Measurements from ENCODE around the gene TMEM26. TPM values are rescaled to one million over a fixed set of nuclear protein-coding genes. Genes with fewer than 3 reads are reported as not detected.

Gene TMEM26
- total RNA-seq, 1 donor from 2014 or later = 0.46 TPM

DNA sequence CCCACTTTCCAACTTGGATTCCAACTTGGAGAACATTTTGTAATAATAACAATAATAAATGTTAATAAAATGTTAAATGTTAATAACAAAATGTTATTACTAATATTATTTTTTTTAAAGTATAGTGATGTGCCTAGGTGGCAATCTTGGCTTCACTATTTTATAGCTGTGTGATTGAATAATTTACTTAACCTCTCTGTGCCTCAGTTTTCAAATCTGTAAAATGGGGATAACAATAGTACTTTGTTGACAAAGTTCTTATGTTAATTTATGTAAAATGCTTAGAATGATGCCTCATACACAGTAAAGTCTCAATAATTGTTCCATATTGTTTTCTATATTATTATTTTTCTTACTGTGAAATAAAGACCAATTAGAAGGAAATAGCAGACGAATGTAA lies 23.3 kb upstream of the TMEM26 start:
- no peaks in the 10 kb centered on the region for H3K9me3 ChIP-seq
- ATAC-seq (no peak), DNase-seq (no peak)
- H3K4me3 ChIP-seq = no peak overlapping the region
- intact Hi-C loops (cut with DNase I) = no loop called here
- H3K27me3 ChIP-seq = no peaks in the 10 kb centered on the region
- TF ChIP-seq, protein P1, sequence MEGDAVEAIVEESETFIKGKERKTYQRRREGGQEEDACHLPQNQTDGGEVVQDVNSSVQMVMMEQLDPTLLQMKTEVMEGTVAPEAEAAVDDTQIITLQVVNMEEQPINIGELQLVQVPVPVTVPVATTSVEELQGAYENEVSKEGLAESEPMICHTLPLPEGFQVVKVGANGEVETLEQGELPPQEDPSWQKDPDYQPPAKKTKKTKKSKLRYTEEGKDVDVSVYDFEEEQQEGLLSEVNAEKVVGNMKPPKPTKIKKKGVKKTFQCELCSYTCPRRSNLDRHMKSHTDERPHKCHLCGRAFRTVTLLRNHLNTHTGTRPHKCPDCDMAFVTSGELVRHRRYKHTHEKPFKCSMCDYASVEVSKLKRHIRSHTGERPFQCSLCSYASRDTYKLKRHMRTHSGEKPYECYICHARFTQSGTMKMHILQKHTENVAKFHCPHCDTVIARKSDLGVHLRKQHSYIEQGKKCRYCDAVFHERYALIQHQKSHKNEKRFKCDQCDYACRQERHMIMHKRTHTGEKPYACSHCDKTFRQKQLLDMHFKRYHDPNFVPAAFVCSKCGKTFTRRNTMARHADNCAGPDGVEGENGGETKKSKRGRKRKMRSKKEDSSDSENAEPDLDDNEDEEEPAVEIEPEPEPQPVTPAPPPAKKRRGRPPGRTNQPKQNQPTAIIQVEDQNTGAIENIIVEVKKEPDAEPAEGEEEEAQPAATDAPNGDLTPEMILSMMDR (IDR thresholded peaks at IDR 0.05) = no peak
- H3K36me3 ChIP-seq = no peaks in the 10 kb centered on the region
- no peaks in the 10 kb centered on the region for H3K4me1 ChIP-seq
- H3K27ac ChIP-seq = no peak overlapping the region

DNA sequence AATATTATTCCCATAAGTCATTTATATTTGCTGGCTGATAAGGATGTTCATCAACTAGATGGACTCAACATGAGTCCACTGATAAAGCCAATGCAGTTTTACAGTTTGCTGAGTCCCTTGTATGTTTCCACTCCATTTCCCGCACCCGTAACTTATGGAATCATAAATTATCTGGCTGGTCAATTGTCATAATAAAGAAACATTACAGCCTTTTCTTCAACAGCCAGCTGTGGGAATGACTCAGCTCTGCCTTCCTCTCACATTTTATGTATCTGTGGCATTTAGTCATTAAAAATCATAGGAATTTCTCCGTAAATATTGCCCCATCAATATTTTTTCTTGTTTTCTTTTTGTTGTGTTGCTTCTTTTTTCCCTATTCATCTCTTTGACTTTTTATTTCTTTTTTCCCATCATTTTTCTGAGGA lies 22.3 kb upstream of the TMEM26 start:
- no peaks in the 10 kb centered on the region for H3K27me3 ChIP-seq
- no peaks in the 10 kb centered on the region for H3K36me3 ChIP-seq
- intact Hi-C loops (cut with DNase I) = no loop called here
- no peak for DNase-seq
- no peaks in the 10 kb centered on the region for H3K9me3 ChIP-seq
- H3K4me1 ChIP-seq = no peaks in the 10 kb centered on the region
- TF ChIP-seq, protein P1 (IDR thresholded peaks at IDR 0.05) = no peak
- no peak overlapping the region for H3K4me3 ChIP-seq
- no peak for ATAC-seq
- H3K27ac ChIP-seq = no peak overlapping the region

DNA sequence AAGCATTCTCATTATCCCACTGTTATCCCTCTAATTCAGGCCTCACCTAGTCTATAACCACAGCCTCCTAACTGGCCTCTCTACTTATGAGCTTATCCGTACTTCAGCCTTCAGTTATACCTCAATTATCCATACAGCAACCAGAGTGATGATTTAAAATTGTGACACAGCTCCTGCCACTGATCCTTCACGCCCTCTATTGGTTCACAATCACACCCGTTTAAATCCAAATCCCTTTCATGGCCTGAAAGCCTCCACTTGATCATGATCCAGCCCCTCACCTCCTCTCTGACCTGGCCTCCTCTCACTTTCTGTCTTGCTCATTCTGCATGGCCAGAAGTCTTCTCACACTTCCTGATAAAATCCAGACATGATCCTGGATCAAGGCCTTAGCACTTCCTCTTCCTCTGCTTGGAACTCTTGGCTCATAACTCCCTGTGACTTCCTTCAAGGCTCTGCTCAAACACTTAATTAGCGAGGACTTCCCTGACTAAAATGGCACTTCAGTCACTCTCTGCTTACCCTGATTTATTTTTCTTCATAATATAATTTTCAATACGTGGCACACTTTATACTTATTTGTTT lies 19.0 kb upstream of the TMEM26 start:
- DNase-seq (no peak), ATAC-seq (peak; percentile 67)
- intact Hi-C loops (cut with DNase I) = no loop called here
- no peak overlapping the region for H3K4me3 ChIP-seq
- no peaks in the 10 kb centered on the region for H3K27me3 ChIP-seq
- no peaks in the 10 kb centered on the region for H3K36me3 ChIP-seq
- TF ChIP-seq, protein P1 (IDR thresholded peaks at IDR 0.05) = no peak
- no peak overlapping the region for H3K27ac ChIP-seq
- H3K9me3 ChIP-seq = no peaks in the 10 kb centered on the region
- H3K4me1 ChIP-seq = no peaks in the 10 kb centered on the region

DNA sequence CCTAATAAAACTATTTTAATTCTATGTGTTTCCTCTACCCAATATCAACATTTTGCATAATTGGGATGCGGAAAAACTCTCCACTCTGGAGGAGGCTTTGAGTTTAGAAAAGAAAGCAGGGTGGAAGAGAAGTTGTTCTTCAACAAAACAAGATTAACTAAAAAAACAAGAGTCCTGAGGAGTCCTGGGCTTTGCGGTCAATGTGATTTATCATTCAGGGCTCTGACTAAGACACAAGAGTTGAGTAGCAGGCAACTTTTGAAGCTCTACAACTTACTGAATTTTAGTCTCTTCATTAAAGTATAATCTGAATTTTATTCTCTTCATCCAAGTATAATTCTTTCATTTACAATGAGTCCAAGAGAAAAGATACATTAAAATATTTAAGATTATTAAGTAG lies 18.3 kb upstream of the TMEM26 start:
- intact Hi-C loops (cut with DNase I) = no loop called here
- no peak for ATAC-seq

DNA sequence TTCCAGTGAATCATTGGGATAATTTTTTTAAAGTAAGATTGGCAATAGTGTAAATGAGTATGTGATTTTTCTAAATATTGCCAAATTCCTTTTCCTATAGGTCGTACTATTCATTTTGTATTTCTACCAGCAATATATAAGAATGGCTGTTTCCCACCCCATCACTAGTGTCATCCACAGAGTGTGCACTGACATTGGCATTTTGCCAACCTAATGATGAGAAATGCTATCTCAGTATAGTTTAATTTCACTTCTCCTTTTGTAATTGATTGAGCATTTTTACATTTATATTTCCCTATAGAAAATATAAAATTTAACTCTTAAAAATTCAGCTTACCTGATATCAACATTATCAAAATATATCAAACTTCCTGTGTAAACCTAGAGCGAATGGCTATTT lies 17.6 kb upstream of the TMEM26 start:
- no peak overlapping the region for H3K27ac ChIP-seq
- intact Hi-C loops (cut with DNase I) = no loop called here

More for the DNA sequence above, 18.3 kb upstream of the TMEM26 start:
- Histone ChIP-seq H3K4me1 (no peaks in the 10 kb centered on the region), H3K9me3 (no peaks in the 10 kb centered on the region), H3K27me3 (no peaks in the 10 kb centered on the region), H3K4me3 (no peak overlapping the region), H3K36me3 (no peaks in the 10 kb centered on the region), H3K27ac (no peak overlapping the region)
- no peak for DNase-seq
- TF ChIP-seq, protein P1 (IDR thresholded peaks at IDR 0.05) = no peak

More for the DNA sequence above, 17.6 kb upstream of the TMEM26 start:
- Histone ChIP-seq H3K36me3 (no peaks in the 10 kb centered on the region), H3K27me3 (no peaks in the 10 kb centered on the region), H3K4me3 (no peak overlapping the region), H3K4me1 (no peaks in the 10 kb centered on the region), H3K9me3 (no peaks in the 10 kb centered on the region)
- TF ChIP-seq, protein P1 (IDR thresholded peaks at IDR 0.05) = no peak
- ATAC-seq (no peak), DNase-seq (no peak)
